A673 (cell line): Measurements from ENCODE around the gene NRXN2. TPM values are rescaled to one million over a fixed set of nuclear protein-coding genes. Genes with fewer than 3 reads are reported as not detected.

Source experiments
- BruUV-seq: library from RNA; stranded (reverse); fragments of 400-500 nt; replicated peaks from 2 replicates; lab custom pipeline; 2021; lab: Mats Ljungman, UMichigan
- CTCF ChIA-PET: fragments of 300-600 bp; sonication (Branson Sonifier 250); formaldehyde crosslinking; loops from one replicate; lab custom pipeline; 2022; ENCODE audit warnings: antibody characterized with exemption; lab: Charles Lee
- POLR2A ChIA-PET: fragments of 300-600 bp; sonication (Branson Sonifier 250); formaldehyde crosslinking; loops from one replicate; lab custom pipeline; 2022; ENCODE audit warnings: antibody characterized with exemption; ENCODE audit not compliant: low non-redundant PET; lab: Charles Lee
- DNase-seq: peaks from one replicate; pipeline ENCODE4 v3.0.0-alpha.2; 2015; ENCODE audit warnings: low spot score
- H3K27ac ChIP-seq: fragments of 200-600 bp; sonication (generic); 2 replicates; pipeline ENCODE4 v1.5.1; 2016; ENCODE audit warnings: mixed run types, low read depth, mild to moderate bottlenecking, mixed read lengths, antibody characterized with exemption, low read length; ENCODE audit not compliant: poor library complexity, severe bottlenecking
- H3K27me3 ChIP-seq: fragments of 200-600 bp; sonication (generic); replicated peaks from 2 replicates; pipeline ENCODE4 v1.6.1; 2017; ENCODE audit warnings: mixed run types, low read depth, mild to moderate bottlenecking, mixed read lengths, antibody characterized with exemption, low read length; ENCODE audit not compliant: insufficient read depth, poor library complexity
- H3K36me3 ChIP-seq: fragments of 200-600 bp; sonication (generic); 2 replicates; pipeline ENCODE4 v1.6.1; 2016; ENCODE audit warnings: mixed run types, mild to moderate bottlenecking, mixed read lengths, antibody characterized with exemption, low read length; ENCODE audit not compliant: insufficient read depth, poor library complexity, severe bottlenecking
- H3K4me1 ChIP-seq: fragments of 200-600 bp; sonication (generic); 2 replicates; pipeline ENCODE4 v1.6.1; 2017; ENCODE audit warnings: mixed run types, mild to moderate bottlenecking, mixed read lengths, antibody characterized with exemption, low read length; ENCODE audit not compliant: insufficient read depth, poor library complexity, severe bottlenecking
- H3K4me3 ChIP-seq: fragments of 200-600 bp; sonication (generic); 2 replicates; pipeline ENCODE4 v1.5.1; 2016; ENCODE audit warnings: low read depth, mixed run types, mild to moderate bottlenecking, mixed read lengths, low read length; ENCODE audit not compliant: poor library complexity, severe bottlenecking
- H3K9me3 ChIP-seq: fragments of 200-600 bp; sonication (generic); 2 replicates; pipeline ENCODE4 v1.6.1; 2016; ENCODE audit warnings: mixed run types, low read depth, mild to moderate bottlenecking, mixed read lengths, antibody characterized with exemption, low read length; ENCODE audit not compliant: poor library complexity, severe bottlenecking
- EZH2 ChIP-seq: fragments of 200-600 bp; sonication (generic); IDR thresholded peaks from 2 replicates; pipeline ENCODE4 v1.6.1; 2017; ENCODE audit warnings: borderline replicate concordance, low read depth, mild to moderate bottlenecking, mixed read lengths, antibody characterized with exemption, low read length; ENCODE audit not compliant: poor library complexity, severe bottlenecking
- intact Hi-C: fragments of 100-400 bp; cut with micrococcal nuclease; formaldehyde crosslinking; loops from one replicate; pipeline ENCODE4 v1.10.0; 2022; ENCODE audit not compliant: unreplicated experiment
- total RNA-seq: library from RNA; stranded (reverse); gene quantifications from 2 replicates; pipeline ENCODE4 v1.2.3, GENCODE V29; 2021
- TF ChIP-seq, protein P1 (sequence below): fragments of 300-800, 200-600 bp; sonication (generic); conservative IDR thresholded peaks from 2 replicates; pipeline ENCODE4 v1.5.1; 2017; ENCODE audit warnings: low read depth, mild to moderate bottlenecking, antibody characterized with exemption, low read length, moderate library complexity, mixed read lengths

Gene NRXN2
- total RNA-seq, 1 experiment from 2014 or later, result 5.0 TPM

DNA sequence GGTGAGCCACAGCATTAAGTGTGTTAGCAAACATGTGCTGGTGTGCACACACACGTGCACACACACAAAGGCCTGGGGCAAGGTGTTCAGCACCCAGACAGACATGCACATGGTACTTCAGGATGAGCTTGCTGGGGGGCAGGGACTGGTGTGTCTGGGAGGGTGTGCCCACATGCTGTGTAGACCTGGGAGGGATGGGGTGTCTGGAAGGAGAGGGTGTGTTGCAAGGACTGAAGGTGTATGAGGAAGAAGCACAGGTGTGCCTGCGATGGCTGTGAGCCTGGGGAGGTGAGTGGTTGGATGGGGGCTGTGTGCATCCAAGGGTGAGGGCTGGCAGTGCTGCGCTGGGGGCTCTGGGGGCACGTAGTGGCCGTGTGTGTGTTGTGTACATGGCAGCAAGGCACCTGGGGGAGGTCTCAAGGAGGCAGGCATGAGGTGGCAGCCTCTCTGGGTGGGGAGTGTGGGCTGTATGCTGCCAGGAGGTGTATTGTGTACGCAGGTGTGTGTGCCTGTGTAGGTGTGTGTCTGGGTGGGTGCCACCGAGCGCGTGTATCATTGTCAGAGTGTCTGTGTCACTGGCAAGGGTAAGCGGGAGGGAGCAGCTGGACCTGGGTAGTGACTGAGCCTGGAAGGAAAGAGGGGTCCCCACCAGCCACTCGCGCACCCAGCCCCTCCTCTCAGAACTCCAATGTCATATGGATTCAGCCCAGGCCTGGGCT, 2.2 kb downstream of the NRXN2 start:
- Histone ChIP-seq H3K36me3 (no peaks in the 10 kb centered on the region), H3K27ac (no peak overlapping the region), H3K9me3 (no peaks in the 10 kb centered on the region), H3K4me3 (no peak overlapping the region), H3K4me1 (peaks cover 8% of the 10 kb centered on the region), H3K27me3 (peaks cover 67% of the 10 kb centered on the region)
- POLR2A ChIA-PET, result no interaction called here
- intact Hi-C loops, result loop anchor here (2.0 kb wide), 1 partner anchor 68 kb away; no protein-coding TSS in a partner anchor
- TF ChIP-seq EZH2, result no peak
- TF ChIP-seq, protein P1, sequence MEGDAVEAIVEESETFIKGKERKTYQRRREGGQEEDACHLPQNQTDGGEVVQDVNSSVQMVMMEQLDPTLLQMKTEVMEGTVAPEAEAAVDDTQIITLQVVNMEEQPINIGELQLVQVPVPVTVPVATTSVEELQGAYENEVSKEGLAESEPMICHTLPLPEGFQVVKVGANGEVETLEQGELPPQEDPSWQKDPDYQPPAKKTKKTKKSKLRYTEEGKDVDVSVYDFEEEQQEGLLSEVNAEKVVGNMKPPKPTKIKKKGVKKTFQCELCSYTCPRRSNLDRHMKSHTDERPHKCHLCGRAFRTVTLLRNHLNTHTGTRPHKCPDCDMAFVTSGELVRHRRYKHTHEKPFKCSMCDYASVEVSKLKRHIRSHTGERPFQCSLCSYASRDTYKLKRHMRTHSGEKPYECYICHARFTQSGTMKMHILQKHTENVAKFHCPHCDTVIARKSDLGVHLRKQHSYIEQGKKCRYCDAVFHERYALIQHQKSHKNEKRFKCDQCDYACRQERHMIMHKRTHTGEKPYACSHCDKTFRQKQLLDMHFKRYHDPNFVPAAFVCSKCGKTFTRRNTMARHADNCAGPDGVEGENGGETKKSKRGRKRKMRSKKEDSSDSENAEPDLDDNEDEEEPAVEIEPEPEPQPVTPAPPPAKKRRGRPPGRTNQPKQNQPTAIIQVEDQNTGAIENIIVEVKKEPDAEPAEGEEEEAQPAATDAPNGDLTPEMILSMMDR, result no peak
- no peak for DNase-seq
- no TSS peak for BruUV-seq
- CTCF ChIA-PET, result no interaction called here

- no peak for DNase-seq
- Histone ChIP-seq H3K27ac (no peak overlapping the region), H3K9me3 (no peaks in the 10 kb centered on the region), H3K4me3 (no peak overlapping the region), H3K4me1 (peaks cover 8% of the 10 kb centered on the region), H3K36me3 (no peaks in the 10 kb centered on the region), H3K27me3 (peaks cover 73% of the 10 kb centered on the region)
- ChIA-PET POLR2A (no interaction called here), CTCF (no interaction called here)
- TF ChIP-seq, protein P1, result no peak
- TF ChIP-seq EZH2, result no peak
- no TSS peak for BruUV-seq
- intact Hi-C loops, result loop anchor here (2.0 kb wide), 1 partner anchor 67 kb away; no protein-coding TSS in a partner anchor
These were observed 2.8 kb downstream of the NRXN2 start for GRCh38 chr11:64720167-64720566.

DNA sequence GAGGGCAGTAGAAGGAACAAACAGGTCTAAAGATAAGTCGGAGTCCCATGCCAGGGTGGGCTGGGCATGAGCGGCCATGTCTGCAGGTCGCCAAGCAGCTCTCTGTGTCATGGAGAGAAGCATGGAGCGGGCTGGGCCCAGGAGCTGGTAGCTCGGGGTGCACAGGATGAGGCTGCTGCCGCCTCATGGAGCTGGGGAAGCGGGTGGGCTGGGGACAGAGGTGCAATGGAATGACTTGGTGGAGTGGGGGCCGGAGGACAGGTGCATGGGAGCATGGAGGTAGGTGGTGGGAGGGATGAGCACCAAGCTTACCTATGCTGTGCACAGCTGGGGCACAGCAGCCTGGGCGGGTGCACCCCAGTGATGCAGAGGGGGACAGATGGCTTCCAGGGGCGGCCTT, 3.6 kb downstream of the NRXN2 start:
- H3K27me3 ChIP-seq, result peaks cover 81% of the 10 kb centered on the region
- ChIA-PET POLR2A (no interaction called here), CTCF (no interaction called here)
- DNase-seq, result no peak
- intact Hi-C loops, result no loop called here
- H3K4me1 ChIP-seq, result peaks cover 13% of the 10 kb centered on the region
- no TSS peak for BruUV-seq
- no peak overlapping the region for H3K27ac ChIP-seq
- H3K4me3 ChIP-seq, result no peak overlapping the region
- no peaks in the 10 kb centered on the region for H3K9me3 ChIP-seq
- no peaks in the 10 kb centered on the region for H3K36me3 ChIP-seq
- TF ChIP-seq, protein P1, result no peak
- no peak for TF ChIP-seq EZH2
